Caco-2 (cell line): ENCODE data around the gene GCKR. TPM values are rescaled to one million over a fixed set of nuclear protein-coding genes. Genes with fewer than 3 reads are reported as not detected.

Experiments
- Bru-seq: library from RNA; stranded (reverse); fragments of 400-500 nt; gene quantifications from one replicate; lab custom pipeline; 2021; lab: Mats Ljungman, UMichigan
- BruChase-seq, 2 experiments: library from RNA; stranded (reverse); fragments of 400-500 nt; gene quantifications; one replicate each; lab custom pipeline; 2021; lab: Mats Ljungman, UMichigan
- BruUV-seq: library from RNA; stranded (reverse); fragments of 400-500 nt; replicated peaks from 2 replicates; lab custom pipeline; 2021; lab: Mats Ljungman, UMichigan
- CTCF ChIA-PET: fragments of 300-600 bp; sonication (Branson Sonifier 250); formaldehyde crosslinking; loops from one replicate; lab custom pipeline; 2022; ENCODE audit warnings: antibody characterized with exemption; lab: Charles Lee
- POLR2A ChIA-PET: fragments of 300-600 bp; sonication (Branson Sonifier 250); formaldehyde crosslinking; loops from one replicate; lab custom pipeline; 2022; ENCODE audit warnings: antibody characterized with exemption; lab: Charles Lee
- DNase-seq, 2 experiments: peaks; one replicate each; pipeline versions ENCODE4 v3.0.0 to v3.0.0-alpha.2; 2020 to 2022
- H3K27me3 ChIP-seq: replicated peaks from 2 replicates; pipeline ENCODE4 v1.6.0; 2011; ENCODE audit warnings: low read length; ENCODE audit not compliant: control insufficient read depth, insufficient read depth
- H3K36me3 ChIP-seq: 2 replicates; pipeline ENCODE4 v1.5.1; 2011; ENCODE audit warnings: low read length; ENCODE audit not compliant: control insufficient read depth, insufficient read depth
- H3K4me1 ChIP-seq: fragments of 250-450 bp; sonication (Bioruptor Pico); 2 replicates; pipeline ENCODE4 v1.5.1; 2020; ENCODE audit warnings: mild to moderate bottlenecking
- H3K4me3 ChIP-seq: 2 replicates; pipeline ENCODE4 v1.5.1; 2011; ENCODE audit warnings: low read depth, mild to moderate bottlenecking, control low read depth, low read length
- H3K9me3 ChIP-seq: fragments of 250-450 bp; sonication (Bioruptor Pico); 2 replicates; pipeline ENCODE4 v1.5.1; 2020; ENCODE audit warnings: mild to moderate bottlenecking, moderate library complexity
- H3K27ac Mint-ChIP-seq: one replicate; pipeline ENCODE4 v1.8.0; 2022; ENCODE audit warnings: mixed read lengths; ENCODE audit not compliant: unreplicated experiment
- H3K27me3 Mint-ChIP-seq: one replicate; pipeline ENCODE4 v1.8.0; 2022; ENCODE audit warnings: mixed read lengths; ENCODE audit not compliant: insufficient read depth, unreplicated experiment
- H3K36me3 Mint-ChIP-seq: one replicate; pipeline ENCODE4 v1.8.0; 2022; ENCODE audit warnings: mild to moderate bottlenecking, mixed read lengths; ENCODE audit not compliant: insufficient read depth, unreplicated experiment
- H3K4me1 Mint-ChIP-seq: one replicate; pipeline ENCODE4 v1.8.0; 2022; ENCODE audit warnings: low read depth, mixed read lengths; ENCODE audit not compliant: unreplicated experiment
- H3K4me3 Mint-ChIP-seq: one replicate; pipeline ENCODE4 v1.8.0; 2022; ENCODE audit warnings: mild to moderate bottlenecking, moderate library complexity, mixed read lengths; ENCODE audit not compliant: unreplicated experiment
- H3K9me3 Mint-ChIP-seq: one replicate; pipeline ENCODE4 v1.8.0; 2022; ENCODE audit warnings: mixed read lengths; ENCODE audit not compliant: unreplicated experiment
- CTCF ChIP-seq, 2 experiments: fragments of 200-600 bp in 1 of 2; IDR thresholded peaks; 1 replicate in 1 of 2; 2 replicates in 1 of 2; pipeline versions ENCODE4 v1.5.1 to v1.8.0; 2011 to 2022; ENCODE audit warnings: antibody characterized with exemption in 1 of 2, control low read depth in 1 of 2, inconsistent platforms in 1 of 2, low read depth in 1 of 2, low read length in 1 of 2, mild to moderate bottlenecking in 1 of 2, moderate library complexity in 1 of 2; ENCODE audit not compliant: insufficient read depth in 1 of 2, severe bottlenecking in 1 of 2, unreplicated experiment in 1 of 2
- intact Hi-C: fragments of 100-400 bp; cut with micrococcal nuclease; formaldehyde crosslinking; loops from one replicate; pipeline ENCODE4 v1.10.0; 2022; ENCODE audit not compliant: unreplicated experiment
- long read RNA-seq: library from polyadenylated mRNA; stranded (forward); transcript quantifications from one replicate; pipeline ENCODE4 v2.0.0, GENCODE V29; 2022
- total RNA-seq: library from RNA; stranded (reverse); gene quantifications from 2 replicates; pipeline ENCODE4 v1.2.3, GENCODE V29; 2022

GCKR gene, protein sequence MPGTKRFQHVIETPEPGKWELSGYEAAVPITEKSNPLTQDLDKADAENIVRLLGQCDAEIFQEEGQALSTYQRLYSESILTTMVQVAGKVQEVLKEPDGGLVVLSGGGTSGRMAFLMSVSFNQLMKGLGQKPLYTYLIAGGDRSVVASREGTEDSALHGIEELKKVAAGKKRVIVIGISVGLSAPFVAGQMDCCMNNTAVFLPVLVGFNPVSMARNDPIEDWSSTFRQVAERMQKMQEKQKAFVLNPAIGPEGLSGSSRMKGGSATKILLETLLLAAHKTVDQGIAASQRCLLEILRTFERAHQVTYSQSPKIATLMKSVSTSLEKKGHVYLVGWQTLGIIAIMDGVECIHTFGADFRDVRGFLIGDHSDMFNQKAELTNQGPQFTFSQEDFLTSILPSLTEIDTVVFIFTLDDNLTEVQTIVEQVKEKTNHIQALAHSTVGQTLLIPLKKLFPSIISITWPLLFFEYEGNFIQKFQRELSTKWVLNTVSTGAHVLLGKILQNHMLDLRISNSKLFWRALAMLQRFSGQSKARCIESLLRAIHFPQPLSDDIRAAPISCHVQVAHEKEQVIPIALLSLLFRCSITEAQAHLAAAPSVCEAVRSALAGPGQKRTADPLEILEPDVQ
- total RNA-seq: 0.65 TPM in 1 of 2 replicates, not detected in the other
- Bru-seq, nascent RNA: percentile 17 among the genes with signal in this experiment
- BruChase-seq, experiment 1, labeled RNA remaining after a 2-hour chase: percentile 17 among the genes with signal in this experiment
- percentile 19 among the genes with signal in this experiment for BruChase-seq, experiment 2, labeled RNA remaining after a 6-hour chase
- long read RNA-seq: 0 reads

DNA sequence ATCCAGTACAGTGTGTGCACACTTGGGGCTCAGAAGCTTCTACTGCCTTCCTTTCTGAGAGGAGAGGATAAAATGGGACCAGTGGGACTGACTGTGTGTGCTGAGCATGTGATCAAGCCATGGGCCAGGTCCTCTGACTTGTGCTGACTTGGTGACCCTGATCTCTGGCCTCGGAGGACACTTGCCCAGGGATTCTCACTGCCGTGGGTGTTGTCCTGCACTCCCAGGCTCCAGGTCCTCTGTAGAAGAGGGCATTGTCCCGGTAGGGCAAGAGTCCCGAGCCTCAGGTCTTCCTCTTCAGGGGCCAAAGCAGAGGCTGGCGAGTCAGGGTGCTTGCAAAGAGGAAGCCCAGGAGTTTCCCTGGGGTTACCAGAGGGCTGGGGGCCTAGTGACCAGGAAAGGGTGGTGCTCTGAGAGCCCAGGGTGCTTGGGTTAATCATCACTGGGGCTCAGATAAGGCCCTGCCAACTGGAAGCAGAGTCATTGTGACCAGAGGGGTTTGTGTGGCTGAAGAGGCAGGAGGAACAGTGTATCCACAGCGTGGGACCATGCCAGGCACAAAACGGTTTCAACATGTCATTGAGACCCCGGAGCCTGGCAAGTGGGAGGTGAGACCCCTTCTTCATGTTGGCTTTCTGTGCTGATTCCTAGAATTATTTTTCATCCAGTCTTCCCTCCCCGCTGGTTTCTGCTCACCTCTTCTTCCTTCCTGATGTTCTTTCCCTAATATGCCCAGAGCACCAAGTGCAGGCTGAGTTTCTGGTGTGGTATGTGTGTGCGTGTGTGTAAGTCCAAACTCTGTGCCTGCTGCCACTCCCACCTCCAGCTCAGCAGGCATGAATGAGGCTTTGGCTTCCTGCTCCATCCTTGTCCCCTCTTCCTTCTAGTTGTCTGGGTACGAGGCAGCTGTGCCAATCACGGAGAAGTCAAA is at the start of gene GCKR:
Gene GCKR (plus strand): TSS at position 483 of the 931 bp plus-strand sequence. CDS start 66 bp downstream, at position 549.
- Histone ChIP-seq H3K36me3 (no peaks in the 10 kb centered on the region), H3K4me3 (no peak within 1 kb of the TSS), H3K9me3 (no peaks in the 10 kb centered on the region), H3K27me3 (no peaks in the 10 kb centered on the region), H3K4me1 (peaks cover 23% of the 10 kb centered on the region; the same call in 1 of the 2 replicates)
- Mint-ChIP-seq H3K4me3 (peak within 1 kb of the TSS; percentile 88), H3K9me3 (no peaks in the 10 kb centered on the region), H3K27ac (peak within 1 kb of the TSS; percentile 14), H3K4me1 (peaks cover 8% of the 10 kb centered on the region), H3K27me3 (peaks cover 6% of the 10 kb centered on the region), H3K36me3 (no peaks in the 10 kb centered on the region)
- intact Hi-C loops: loop anchor here (10.0 kb wide), 1 partner anchor 92 kb away; the partner anchor contains the start of gene PPM1G
- ChIA-PET CTCF (no interaction called here), POLR2A (no interaction called here)
- no TSS peak for BruUV-seq
- no peak for TF ChIP-seq CTCF (IDR thresholded peaks at IDR 0.05; ENCODE audit: insufficient read depth in 1 of 2, low read depth in 1 of 2, low read length in 1 of 2, severe bottlenecking in 1 of 2, unreplicated experiment in 1 of 2)
- DNase-seq: peak; percentile 11 to 55

GRCh38 chr2:27448381-27448780 is 48.3 kb upstream of the GCKR start:
- ChIA-PET POLR2A (no interaction called here), CTCF (no interaction called here)
- Mint-ChIP-seq H3K4me1 (peaks cover 1% of the 10 kb centered on the region), H3K27ac (no peak overlapping the region), H3K27me3 (no peaks in the 10 kb centered on the region), H3K36me3 (peaks cover 18% of the 10 kb centered on the region), H3K9me3 (no peaks in the 10 kb centered on the region), H3K4me3 (no peak overlapping the region)
- BruUV-seq: no TSS peak
- intact Hi-C loops: no loop called here
- H3K9me3 ChIP-seq: no peaks in the 10 kb centered on the region
- no peak overlapping the region for H3K4me3 ChIP-seq
- no peak for DNase-seq
- H3K36me3 ChIP-seq: no peaks in the 10 kb centered on the region
- no peaks in the 10 kb centered on the region for H3K27me3 ChIP-seq
- TF ChIP-seq CTCF (IDR thresholded peaks at IDR 0.05; ENCODE audit: insufficient read depth in 1 of 2, low read depth in 1 of 2, low read length in 1 of 2, severe bottlenecking in 1 of 2, unreplicated experiment in 1 of 2): no peak
- H3K4me1 ChIP-seq: no peaks in the 10 kb centered on the region
